Esophagus muscularis mucosa (tissue), 4 donors: Measurements from ENCODE around the gene TPK1.

Experiments used
- CTCF ChIP-seq, 3 experiments: fragments of 200-600 bp in 2 of 3; fragments of 450-650 bp in 1 of 3; sonication (generic) in 2 of 3; IDR thresholded peaks; one replicate each; pipeline ENCODE4 v1.5.1; 2017 to 2019; ENCODE audit warnings: antibody characterized with exemption in 3 of 3, mild to moderate bottlenecking in 2 of 3, moderate library complexity in 1 of 3
- EP300 ChIP-seq: sonication (generic); formaldehyde crosslinking; IDR thresholded peaks from one replicate; pipeline ENCODE4 v1.6.1; 2017; ENCODE audit warnings: antibody characterized with exemption
- POLR2A ChIP-seq: fragments of 450-650 bp; IDR thresholded peaks from one replicate; pipeline ENCODE4 v1.6.1; 2017; ENCODE audit warnings: antibody characterized with exemption, moderate library complexity, mild to moderate bottlenecking, low read depth
- POLR2AphosphoS5 ChIP-seq, 2 donors: sonication (generic); formaldehyde crosslinking; IDR thresholded peaks; one replicate each; pipeline ENCODE4 v1.6.1; 2017; ENCODE audit warnings: antibody characterized with exemption in 2 of 2

GRCh38 chr7:144428431-144428830, 407.4 kb downstream of the TPK1 start:
- no peak for TF ChIP-seq CTCF (IDR thresholded peaks at IDR 0.05)
- no peak for TF ChIP-seq POLR2A
- no peak for TF ChIP-seq EP300
- TF ChIP-seq POLR2AphosphoS5 (IDR thresholded peaks at IDR 0.05): no peak
